Endothelial cell of umbilical vein (primary cell): Measurements from ENCODE around the gene TMPRSS13. TPM values are rescaled to one million over a fixed set of nuclear protein-coding genes. Genes with fewer than 3 reads are reported as not detected.

Source experiments
- BruUV-seq: library from RNA; stranded (reverse); fragments of 400-500 nt; replicated peaks from 2 replicates; lab custom pipeline; 2021; lab: Mats Ljungman, UMichigan
- CTCF ChIA-PET: fragments of 300-600, 350-600 bp; sonication (Branson Sonifier 250); formaldehyde crosslinking; loops from one replicate; lab custom pipeline; 2021; ENCODE audit warnings: antibody characterized with exemption, inconsistent platforms; lab: Charles Lee
- POLR2A ChIA-PET: fragments of 300-600, 350-600 bp; sonication (Branson Sonifier 250); formaldehyde crosslinking; loops from one replicate; lab custom pipeline; 2021; ENCODE audit warnings: antibody characterized with exemption, inconsistent platforms; lab: Charles Lee
- DNase-seq: peaks from one replicate; pipeline ENCODE4 v3.0.0-alpha.2; 2011; ENCODE audit warnings: low read depth, low spot score
- FAIRE-seq: peaks from 2 replicates; lab custom pipeline; 2011; peaks lifted over from hg19 to GRCh38; lab: Jason Lieb, UNC
- H2AFZ ChIP-seq: 2 replicates; pipeline ENCODE4 v1.6.0; 2012; ENCODE audit warnings: low read depth, low read length, control low read depth, inconsistent platforms
- H3K27ac ChIP-seq: 2 replicates; pipeline ENCODE4 v1.5.1; 2011; ENCODE audit warnings: low read depth, mild to moderate bottlenecking, control low read depth, low read length, moderate library complexity; ENCODE audit not compliant: insufficient read depth
- H3K27me3 ChIP-seq, 2 experiments: 2 replicates each; pipeline versions ENCODE4 v1.6.0 to v1.6.1; 2011; ENCODE audit warnings: low read length in 2 of 2, mixed read lengths in 1 of 2; ENCODE audit not compliant: control insufficient read depth in 2 of 2, insufficient read depth in 2 of 2
- H3K36me3 ChIP-seq, 2 experiments: 2 replicates in 1 of 2; 3 replicates in 1 of 2; pipeline ENCODE4 v1.5.1; 2011; ENCODE audit warnings: low read length in 2 of 2, mild to moderate bottlenecking in 1 of 2, moderate library complexity in 1 of 2; ENCODE audit not compliant: control insufficient read depth in 2 of 2, insufficient read depth in 2 of 2; ENCODE audit errors: extremely low read depth in 1 of 2
- H3K4me1 ChIP-seq: 3 replicates; pipeline ENCODE4 v1.5.1; 2011; ENCODE audit warnings: mild to moderate bottlenecking, low read length; ENCODE audit not compliant: control insufficient read depth, insufficient read depth; ENCODE audit errors: extremely low read depth
- H3K4me2 ChIP-seq: 2 replicates; pipeline ENCODE4 v1.6.1; 2011; ENCODE audit warnings: low read length, control low read depth, mixed read lengths; ENCODE audit not compliant: insufficient read depth
- H3K4me3 ChIP-seq, 3 experiments: fragments of 200-600 bp in 1 of 3; sonication (generic), shearing (Covaris generic) in 1 of 3; replicated peaks in 1 of 3; 2 replicates each; pipeline ENCODE4 v1.5.1; 2011 to 2016; ENCODE audit warnings: control low read depth in 3 of 3, low read length in 3 of 3, mild to moderate bottlenecking in 2 of 3, inconsistent platforms in 1 of 3, low read depth in 1 of 3, moderate library complexity in 1 of 3; ENCODE audit not compliant: insufficient read depth in 1 of 3
- H3K79me2 ChIP-seq: 2 replicates; pipeline ENCODE4 v1.6.0; 2012; ENCODE audit warnings: low read length, inconsistent platforms; ENCODE audit not compliant: control insufficient read depth, insufficient read depth
- H3K9ac ChIP-seq: replicated peaks from 2 replicates; pipeline ENCODE3; 2011; ENCODE audit warnings: low read length, control low read depth; ENCODE audit not compliant: insufficient read depth; ENCODE audit errors: extremely low read depth
- H3K9me1 ChIP-seq: replicated peaks from 3 replicates; pipeline ENCODE4 v1.6.0; 2011; ENCODE audit warnings: mild to moderate bottlenecking, low read length; ENCODE audit not compliant: control insufficient read depth, insufficient read depth; ENCODE audit errors: extremely low read depth
- H3K9me3 ChIP-seq: replicated peaks from 2 replicates; pipeline ENCODE4 v1.5.1; 2012; ENCODE audit warnings: low read length, inconsistent platforms; ENCODE audit not compliant: control insufficient read depth, insufficient read depth
- H4K20me1 ChIP-seq: replicated peaks from 2 replicates; pipeline ENCODE3; 2011; ENCODE audit warnings: mild to moderate bottlenecking, low read length; ENCODE audit not compliant: control insufficient read depth, insufficient read depth; ENCODE audit errors: extremely low read depth
- EZH2 ChIP-seq: IDR thresholded peaks from 2 replicates; pipeline ENCODE4 v1.6.1; 2012; ENCODE audit warnings: borderline replicate concordance, low read depth, mild to moderate bottlenecking, moderate library complexity, low read length, inconsistent platforms; ENCODE audit not compliant: severe bottlenecking
- FOS ChIP-seq: IDR thresholded peaks from 2 replicates; pipeline ENCODE4 v1.6.1; 2011; ENCODE audit warnings: mild to moderate bottlenecking, low read length, moderate library complexity, borderline replicate concordance; ENCODE audit not compliant: insufficient read depth
- GATA2 ChIP-seq: IDR thresholded peaks from 2 replicates; pipeline ENCODE4 v1.7.0; 2011; ENCODE audit warnings: low read depth, mild to moderate bottlenecking, moderate library complexity, mixed read lengths, low read length; ENCODE audit not compliant: insufficient read length, insufficient read depth
- JUN ChIP-seq: IDR thresholded peaks from 2 replicates; pipeline ENCODE4 v1.6.1; 2011; ENCODE audit warnings: borderline replicate concordance, low read depth; ENCODE audit not compliant: insufficient read length, insufficient read depth
- MAX ChIP-seq: IDR thresholded peaks from 2 replicates; pipeline ENCODE4 v1.6.1; 2011; ENCODE audit not compliant: insufficient read depth, insufficient read length
- MYC ChIP-seq: IDR thresholded peaks from one replicate; pipeline ENCODE4 v1.6.1; 2011; ENCODE audit warnings: mild to moderate bottlenecking, low read depth, low read length
- POLR2A ChIP-seq: IDR thresholded peaks from 2 replicates; pipeline ENCODE4 v1.6.1; 2012; ENCODE audit warnings: low read depth, mild to moderate bottlenecking, control low read depth, low read length
- POLR2AphosphoS5 ChIP-seq: IDR thresholded peaks from 2 replicates; pipeline ENCODE4 v1.6.1; 2012; ENCODE audit warnings: low read depth, mild to moderate bottlenecking, control low read depth, low read length, moderate library complexity; ENCODE audit not compliant: insufficient read depth
- dilution Hi-C: fragments of 300-500 bp; cut with MboI; formaldehyde crosslinking; loops from one replicate; pipeline ENCODE4 v1.15.0; 2019; ENCODE audit warnings: low sequenced_read_pairs; ENCODE audit not compliant: extremely low pct_ligation_motif_present
- intact Hi-C: fragments of 100-400 bp; cut with micrococcal nuclease; formaldehyde crosslinking; loops from one replicate; pipeline ENCODE4 v1.10.0; 2022
- polyA plus RNA-seq, 4 experiments: library from polyadenylated mRNA; depleted of rRNA in 3 of 4; stranded (reverse) in 3 of 4; unstranded in 1 of 4; fragments of >200 nt; gene quantifications; 2 replicates each; pipeline versions ENCODE4 v1.2.1 to v1.2.3, GENCODE V29; 2011 to 2012; ENCODE audit warnings: missing spikeins in 1 of 4
- total RNA-seq: library from RNA; stranded (reverse); gene quantifications from 2 replicates; pipeline ENCODE4 v1.2.3, GENCODE V29; 2021
- TF ChIP-seq, protein P1 (sequence below), 2 donors: IDR thresholded peaks; 1 replicate in 1 of 2; 2 replicates in 1 of 2; pipeline ENCODE4 v1.5.1; 2011; ENCODE audit warnings: low read length in 2 of 2, mild to moderate bottlenecking in 2 of 2, moderate library complexity in 2 of 2, control low read depth in 1 of 2, inconsistent platforms in 1 of 2, low read depth in 1 of 2; ENCODE audit not compliant: insufficient read depth in 1 of 2; ENCODE audit errors: extremely low read depth in 1 of 2

TMPRSS13 gene
- total and polyA plus RNA-seq, 2 donors (not counting 3 experiments of a cell fraction or from before 2014, with no cell fraction given), result 0.22 to 0.46 TPM

DNA sequence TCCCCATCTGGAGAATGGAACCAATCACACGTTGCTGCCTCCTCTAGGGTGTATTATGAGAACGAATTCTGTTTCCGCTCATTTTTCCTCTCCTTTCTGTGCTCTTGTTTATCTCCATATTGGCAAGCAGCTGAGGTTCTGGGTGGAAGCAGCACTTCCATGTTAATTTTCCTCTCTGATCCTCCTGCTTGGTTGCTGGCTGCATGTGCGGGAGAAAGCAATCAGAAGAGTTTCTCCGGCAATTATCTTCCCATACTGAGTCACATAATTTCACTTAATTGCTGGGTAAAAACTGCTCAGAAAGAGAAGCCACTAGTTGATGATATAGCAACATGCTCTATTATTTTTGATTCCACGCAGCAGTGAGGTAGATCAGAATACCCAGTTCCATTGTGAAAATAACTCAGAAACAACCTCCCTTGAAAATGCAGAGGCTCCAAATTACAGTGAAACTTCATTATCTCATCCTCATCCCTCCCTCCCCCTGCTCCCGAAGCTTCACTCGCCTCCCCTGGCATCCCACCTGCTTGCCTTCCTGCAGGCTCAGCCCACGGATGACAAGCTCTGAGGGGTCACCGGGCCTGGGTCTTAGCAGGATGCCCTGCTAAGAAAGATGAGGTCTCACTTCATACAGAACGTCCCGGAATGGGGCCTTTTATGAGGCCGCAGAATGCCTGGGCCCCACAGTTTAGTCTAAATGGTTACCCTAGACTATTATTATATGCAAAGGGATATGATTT, 73.1 kb downstream of the TMPRSS13 start:
- Histone ChIP-seq H3K27ac (no peak overlapping the region), H3K4me1 (no peaks in the 10 kb centered on the region), H3K9me1 (no peaks in the 10 kb centered on the region), H3K36me3 (no peaks in the 10 kb centered on the region), H4K20me1 (no peaks in the 10 kb centered on the region), H3K4me3 (no peak overlapping the region), H3K9me3 (no peaks in the 10 kb centered on the region), H3K27me3 (peaks cover 3 to 12% of the 10 kb centered on the region in 2 experiments), H3K9ac (no peak overlapping the region), H2AFZ (no peak overlapping the region), H3K4me2 (no peak overlapping the region), H3K79me2 (no peaks in the 10 kb centered on the region)
- ChIA-PET POLR2A (no interaction called here), CTCF (interaction anchor here (1.8 kb wide), 1 partner anchor 91 kb away, joined by 8 read pairs; no protein-coding TSS in a partner anchor)
- DNase-seq (no peak), FAIRE-seq (no peak)
- dilution Hi-C loops, result no loop called here
- intact Hi-C loops, result no loop called here
- TF ChIP-seq, protein P1, sequence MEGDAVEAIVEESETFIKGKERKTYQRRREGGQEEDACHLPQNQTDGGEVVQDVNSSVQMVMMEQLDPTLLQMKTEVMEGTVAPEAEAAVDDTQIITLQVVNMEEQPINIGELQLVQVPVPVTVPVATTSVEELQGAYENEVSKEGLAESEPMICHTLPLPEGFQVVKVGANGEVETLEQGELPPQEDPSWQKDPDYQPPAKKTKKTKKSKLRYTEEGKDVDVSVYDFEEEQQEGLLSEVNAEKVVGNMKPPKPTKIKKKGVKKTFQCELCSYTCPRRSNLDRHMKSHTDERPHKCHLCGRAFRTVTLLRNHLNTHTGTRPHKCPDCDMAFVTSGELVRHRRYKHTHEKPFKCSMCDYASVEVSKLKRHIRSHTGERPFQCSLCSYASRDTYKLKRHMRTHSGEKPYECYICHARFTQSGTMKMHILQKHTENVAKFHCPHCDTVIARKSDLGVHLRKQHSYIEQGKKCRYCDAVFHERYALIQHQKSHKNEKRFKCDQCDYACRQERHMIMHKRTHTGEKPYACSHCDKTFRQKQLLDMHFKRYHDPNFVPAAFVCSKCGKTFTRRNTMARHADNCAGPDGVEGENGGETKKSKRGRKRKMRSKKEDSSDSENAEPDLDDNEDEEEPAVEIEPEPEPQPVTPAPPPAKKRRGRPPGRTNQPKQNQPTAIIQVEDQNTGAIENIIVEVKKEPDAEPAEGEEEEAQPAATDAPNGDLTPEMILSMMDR (IDR thresholded peaks at IDR 0.05; ENCODE audit: extremely low read depth in 1 of 2, insufficient read depth in 1 of 2, low read depth in 1 of 2, low read length in 2 of 2), result no peak
- TF ChIP-seq MAX (no peak), FOS (no peak), MYC (no peak), GATA2 (no peak), EZH2 (no peak), POLR2AphosphoS5 (no peak), JUN (no peak), POLR2A (no peak)
- no TSS peak for BruUV-seq
